LNCAP (cell line): ENCODE measurements around the gene DLEC1.

Source experiments
- TF ChIP-seq, protein P1 (sequence below): fragments of 450-650 bp; IDR thresholded peaks from 2 replicates; pipeline ENCODE4 v1.5.1; 2017; ENCODE audit warnings: mild to moderate bottlenecking

DLEC1 gene

DNA sequence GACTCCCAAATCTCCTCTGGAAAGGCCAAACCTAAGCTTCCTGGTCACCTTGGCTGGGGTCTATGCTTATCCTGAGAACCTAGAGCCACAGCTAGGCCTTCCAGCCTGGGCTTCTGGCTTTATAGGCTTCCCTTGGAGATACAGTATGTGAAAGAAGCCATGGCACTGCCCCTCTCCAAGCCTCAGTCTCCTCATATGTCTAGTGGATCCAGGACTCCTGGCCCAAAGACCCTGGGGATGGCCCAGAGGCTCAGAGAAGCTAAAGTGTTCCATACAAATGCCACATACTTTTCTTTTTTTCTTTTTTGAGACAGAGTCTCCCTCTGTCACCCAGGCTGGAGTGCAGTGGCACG is 89.3 kb downstream of the DLEC1 start:
- TF ChIP-seq, protein P1, sequence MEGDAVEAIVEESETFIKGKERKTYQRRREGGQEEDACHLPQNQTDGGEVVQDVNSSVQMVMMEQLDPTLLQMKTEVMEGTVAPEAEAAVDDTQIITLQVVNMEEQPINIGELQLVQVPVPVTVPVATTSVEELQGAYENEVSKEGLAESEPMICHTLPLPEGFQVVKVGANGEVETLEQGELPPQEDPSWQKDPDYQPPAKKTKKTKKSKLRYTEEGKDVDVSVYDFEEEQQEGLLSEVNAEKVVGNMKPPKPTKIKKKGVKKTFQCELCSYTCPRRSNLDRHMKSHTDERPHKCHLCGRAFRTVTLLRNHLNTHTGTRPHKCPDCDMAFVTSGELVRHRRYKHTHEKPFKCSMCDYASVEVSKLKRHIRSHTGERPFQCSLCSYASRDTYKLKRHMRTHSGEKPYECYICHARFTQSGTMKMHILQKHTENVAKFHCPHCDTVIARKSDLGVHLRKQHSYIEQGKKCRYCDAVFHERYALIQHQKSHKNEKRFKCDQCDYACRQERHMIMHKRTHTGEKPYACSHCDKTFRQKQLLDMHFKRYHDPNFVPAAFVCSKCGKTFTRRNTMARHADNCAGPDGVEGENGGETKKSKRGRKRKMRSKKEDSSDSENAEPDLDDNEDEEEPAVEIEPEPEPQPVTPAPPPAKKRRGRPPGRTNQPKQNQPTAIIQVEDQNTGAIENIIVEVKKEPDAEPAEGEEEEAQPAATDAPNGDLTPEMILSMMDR: no peak

DNA sequence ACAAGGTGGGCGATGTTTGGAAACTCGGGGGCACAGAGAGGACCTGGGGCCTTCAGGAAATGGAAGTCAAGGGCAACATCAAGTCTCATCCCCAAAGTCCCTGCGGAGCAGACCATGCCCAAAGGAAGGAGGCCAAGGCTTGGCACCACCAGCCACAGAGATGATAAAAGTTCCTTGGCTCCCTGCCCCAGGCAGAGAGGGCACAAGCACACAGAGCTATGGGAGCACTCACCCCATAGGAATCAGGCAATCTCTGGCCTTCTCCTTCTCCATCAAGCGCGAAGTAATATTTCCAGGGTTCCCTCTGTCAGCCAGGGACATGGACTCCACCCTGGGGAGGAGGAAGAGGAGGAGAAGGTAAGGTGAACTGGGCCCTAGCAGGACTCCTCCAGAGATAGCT is 90.0 kb downstream of the DLEC1 start:
- TF ChIP-seq, protein P1: no peak

DNA sequence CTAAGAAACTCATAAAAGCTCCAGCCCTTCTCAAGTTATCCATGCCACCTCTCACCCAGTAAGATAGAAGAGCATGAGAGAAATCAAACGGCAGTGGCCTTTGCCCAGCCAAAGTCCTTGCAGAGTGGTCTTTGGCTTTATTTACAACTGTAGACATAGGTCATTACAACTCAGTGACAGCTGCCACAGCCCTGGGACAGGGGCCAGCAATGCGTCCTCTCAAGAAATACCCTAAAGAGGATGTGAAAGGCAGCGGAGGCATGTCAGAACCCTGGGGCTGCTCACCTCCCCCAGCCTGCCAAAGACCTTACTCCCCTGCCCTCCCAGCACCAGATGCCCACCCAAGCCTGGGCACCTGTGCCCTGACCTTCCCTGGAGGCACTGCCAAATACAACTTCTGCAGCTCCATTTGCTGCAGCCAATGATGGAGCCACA is 91.6 kb downstream of the DLEC1 start:
- TF ChIP-seq, protein P1: no peak

DNA sequence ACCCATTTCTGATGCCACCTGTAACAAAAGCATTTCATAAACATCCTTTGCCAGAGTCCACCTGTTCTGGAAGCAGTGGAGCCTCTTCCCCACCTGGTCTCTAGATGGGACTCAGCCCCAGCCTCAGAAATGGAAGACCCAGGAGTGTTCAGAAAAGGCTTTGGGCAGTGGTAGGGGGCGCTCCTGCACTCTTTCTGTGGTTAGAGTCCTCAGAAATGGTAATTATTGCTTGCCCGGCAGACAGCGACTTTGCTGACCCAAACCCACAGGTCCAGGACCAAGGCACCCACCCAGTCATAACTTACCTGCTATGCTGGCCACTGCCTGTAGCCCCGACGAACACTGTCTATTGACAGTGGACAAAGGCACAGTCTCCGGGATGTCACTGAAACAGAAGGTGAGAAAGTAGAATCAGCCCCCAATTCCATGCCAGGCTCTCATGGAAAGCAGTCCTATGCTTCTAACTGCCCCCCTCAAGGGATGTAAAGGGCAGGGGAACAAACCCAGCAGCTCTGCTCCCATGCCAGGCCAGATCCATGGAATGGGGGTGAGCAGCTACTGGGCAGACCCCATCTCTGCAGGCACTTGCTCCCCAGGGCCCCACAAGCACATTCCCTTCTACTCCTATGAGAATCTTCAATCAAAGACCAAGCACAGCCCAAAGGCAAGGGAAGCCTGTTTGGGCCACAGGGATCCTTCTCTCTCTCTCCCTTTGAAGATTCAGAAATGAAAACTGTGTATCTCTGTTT is 92.8 kb downstream of the DLEC1 start:
- TF ChIP-seq, protein P1: peak; percentile 38; the same call in 1 of the 2 replicates

DNA sequence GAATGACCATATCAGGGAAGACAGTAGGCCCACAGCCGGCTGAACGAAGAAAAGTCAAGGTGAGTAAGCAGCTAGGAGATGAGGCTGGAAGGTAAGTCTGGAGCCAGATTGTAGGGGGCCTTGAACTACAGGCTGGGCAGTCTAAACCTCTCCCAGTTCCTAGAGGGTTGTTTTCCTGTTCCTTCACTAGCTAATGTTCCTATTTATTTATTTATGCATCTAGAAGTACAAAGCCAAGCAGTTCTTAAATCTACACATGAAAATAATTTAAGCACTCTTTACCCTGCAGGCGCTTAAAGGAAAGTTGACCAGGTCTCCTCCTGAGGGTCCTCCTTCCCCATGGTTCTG is 94.2 kb downstream of the DLEC1 start:
- TF ChIP-seq, protein P1: no peak

DNA sequence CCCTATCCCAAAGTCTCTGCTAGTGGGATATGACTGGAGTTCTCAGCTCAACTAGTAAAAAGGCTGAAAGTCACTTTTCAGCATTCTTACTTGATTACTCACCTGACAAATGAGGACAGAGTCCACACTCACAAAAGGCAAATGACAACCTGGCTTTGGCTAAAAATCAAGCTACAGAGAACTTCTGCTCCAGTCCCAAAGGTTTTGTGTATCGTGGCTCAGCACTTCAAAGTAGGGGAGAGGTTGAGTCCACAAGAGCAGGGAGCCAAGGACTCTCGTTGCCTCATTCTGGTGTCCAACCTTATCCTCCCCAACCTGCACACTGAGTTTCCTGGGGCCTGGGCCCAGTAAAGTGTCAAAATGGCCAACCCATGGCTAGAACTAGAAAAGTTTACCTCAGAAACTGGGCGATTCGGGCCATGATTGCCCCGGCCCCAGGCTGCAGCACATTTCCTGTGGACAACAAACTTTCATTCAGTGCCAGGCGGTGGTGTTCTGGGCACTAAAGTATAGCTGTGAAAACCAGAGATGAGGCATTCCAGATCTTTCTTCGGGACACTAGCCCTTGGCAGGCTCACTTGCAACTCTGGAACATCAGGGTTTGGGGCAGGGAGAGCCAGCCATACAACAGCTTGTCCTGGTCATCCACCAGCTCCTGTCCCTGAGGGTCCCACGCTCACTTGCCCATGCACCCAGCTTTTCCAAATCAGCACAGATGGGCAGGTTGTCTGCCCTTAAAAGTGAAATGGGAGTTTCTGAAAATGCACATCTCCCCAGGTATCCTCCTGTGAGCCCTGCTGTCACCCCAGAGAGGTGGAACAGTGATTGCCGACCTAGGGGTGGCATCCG is 94.8 kb downstream of the DLEC1 start:
- TF ChIP-seq, protein P1: no peak

DNA sequence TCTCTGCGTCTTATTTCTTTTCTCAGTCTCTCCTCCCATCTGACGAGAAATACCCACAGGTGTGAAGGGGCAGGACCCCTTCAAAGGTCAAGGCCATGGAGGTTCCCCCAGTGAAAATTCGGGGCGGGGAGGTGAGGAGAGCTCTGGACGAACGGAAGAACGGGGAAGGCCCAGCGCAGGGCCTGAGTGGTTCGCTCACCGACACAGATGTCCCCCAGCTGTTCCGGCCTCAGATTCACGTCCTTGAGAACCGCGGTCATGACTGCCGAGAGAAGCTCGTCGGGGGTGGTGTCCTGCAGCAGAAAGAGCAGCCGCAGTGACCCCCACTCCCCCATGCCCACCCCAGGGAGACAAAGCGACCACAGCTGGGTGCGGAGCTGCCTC is 97.4 kb downstream of the DLEC1 start:
- TF ChIP-seq, protein P1: no peak
